HEK293 (cell line): Measurements from ENCODE around the gene SPANXC.
"Not testable (repeated sequence)": the region's sequence is repeated elsewhere in the genome, so short reads cannot be mapped to it uniquely, and the experiment has no call there.

Experiments used
- CTCF ChIA-PET: fragments of 350-600 bp; formaldehyde crosslinking; extraction: SDS; loops from one replicate; lab custom pipeline; 2021; ENCODE audit warnings: antibody characterized with exemption; lab: Yijun Ruan, JAX
- POLR2A ChIA-PET: fragments of 300-600 bp; formaldehyde crosslinking; extraction: SDS; loops from one replicate; lab custom pipeline; 2020; ENCODE audit warnings: antibody characterized with exemption, inconsistent platforms; lab: Yijun Ruan, JAX
- H3K27ac ChIP-seq: fragments of 200-500 bp; sonication (Bioruptor generic); 2 replicates; pipeline ENCODE4 v1.5.1; 2014; ENCODE audit warnings: low read depth, low read length, control low read depth, inconsistent platforms; ENCODE audit errors: extremely low read depth
- H3K36me3 ChIP-seq, 2 experiments: fragments of 200-500 bp in 1 of 2; sonication (Bioruptor generic) in 1 of 2; 1 replicate in 1 of 2; 2 replicates in 1 of 2; pipeline ENCODE4 v1.5.1; 2014 to 2017; ENCODE audit warnings: inconsistent platforms in 2 of 2, low read length in 2 of 2; ENCODE audit not compliant: control insufficient read depth in 2 of 2, insufficient read depth in 1 of 2
- H3K4me1 ChIP-seq: fragments of 200-500 bp; sonication (Bioruptor generic); 2 replicates; pipeline ENCODE4 v1.5.1; 2014; ENCODE audit warnings: mild to moderate bottlenecking, low read length, inconsistent platforms; ENCODE audit not compliant: control insufficient read depth, insufficient read depth
- H3K4me3 ChIP-seq: 2 replicates; pipeline ENCODE4 v1.5.1; 2011; ENCODE audit warnings: low read depth, mild to moderate bottlenecking, control low read depth, low read length, moderate library complexity
- H3K9me3 ChIP-seq: fragments of 200-500 bp; sonication (Bioruptor generic); 2 replicates; pipeline ENCODE4 v1.5.1; 2014; ENCODE audit warnings: low read depth, low read length, inconsistent platforms; ENCODE audit not compliant: control insufficient read depth, insufficient read depth
- HOXD13 ChIP-seq: sonication (generic); formaldehyde crosslinking; IDR thresholded peaks from 2 replicates; pipeline ENCODE4 v1.8.0; 2022; ENCODE audit warnings: missing genetic modification reagents, borderline replicate concordance
- YY1 ChIP-seq: fragments of 450-650 bp; formaldehyde crosslinking; IDR thresholded peaks from 2 replicates; pipeline ENCODE4 v1.5.1; 2018; ENCODE audit warnings: missing biosample characterization, missing genetic modification characterization
- ZNF155 ChIP-seq: fragments of 450-650 bp; formaldehyde crosslinking; IDR thresholded peaks from 2 replicates; pipeline ENCODE4 v1.5.1; 2016; ENCODE audit warnings: missing biosample characterization, missing genetic modification characterization
- ZNF266 ChIP-seq: fragments of 450-650 bp; formaldehyde crosslinking; IDR thresholded peaks from 2 replicates; pipeline ENCODE4 v1.5.1; 2016; ENCODE audit warnings: missing biosample characterization, missing genetic modification characterization, low read depth
- ZNF354C ChIP-seq: fragments of 450-650 bp; formaldehyde crosslinking; IDR thresholded peaks from 2 replicates; pipeline ENCODE4 v1.5.1; 2016; ENCODE audit warnings: missing biosample characterization, missing genetic modification characterization, low read depth, borderline replicate concordance
- ZNF423 ChIP-seq: fragments of 450-650 bp; formaldehyde crosslinking; IDR thresholded peaks from 2 replicates; pipeline ENCODE4 v1.5.1; 2016; ENCODE audit warnings: missing biosample characterization, missing genetic modification characterization
- ZNF571 ChIP-seq: fragments of 450-650 bp; formaldehyde crosslinking; IDR thresholded peaks from 2 replicates; pipeline ENCODE4 v1.5.0; 2017; ENCODE audit warnings: missing biosample characterization, missing genetic modification characterization
- ZNF654 ChIP-seq: fragments of 450-650 bp; formaldehyde crosslinking; IDR thresholded peaks from 2 replicates; pipeline ENCODE4 v1.5.1; 2016; ENCODE audit warnings: low read depth, missing biosample characterization, missing genetic modification characterization
- ZNF677 ChIP-seq: fragments of 450-650 bp; IDR thresholded peaks from 2 replicates; pipeline ENCODE4 v1.5.0; 2018; ENCODE audit warnings: missing biosample characterization, mild to moderate bottlenecking, missing genetic modification characterization, moderate library complexity
- ZNF747 ChIP-seq: fragments of 450-650 bp; formaldehyde crosslinking; IDR thresholded peaks from 2 replicates; pipeline ENCODE4 v1.5.1; 2016; ENCODE audit warnings: missing biosample characterization, missing genetic modification characterization
- ZNF792 ChIP-seq: fragments of 450-650 bp; formaldehyde crosslinking; IDR thresholded peaks from 2 replicates; pipeline ENCODE4 v1.5.1; 2016; ENCODE audit warnings: missing biosample characterization, missing genetic modification characterization
- TF ChIP-seq, protein P1 (sequence below): fragments of 450-650 bp; formaldehyde crosslinking; conservative IDR thresholded peaks from 2 replicates; pipeline ENCODE4 v1.5.1; 2016; ENCODE audit warnings: low read depth, missing biosample characterization, missing genetic modification characterization
- TF ChIP-seq, protein P2 (sequence below): fragments of 450-650 bp; formaldehyde crosslinking; IDR thresholded peaks from 2 replicates; pipeline ENCODE4 v1.5.1; 2016; ENCODE audit warnings: missing biosample characterization, missing genetic modification characterization
- TF ChIP-seq, protein P3 (sequence below): fragments of 450-650 bp; formaldehyde crosslinking; optimal IDR thresholded peaks from 2 replicates; pipeline ENCODE3; 2016; ENCODE audit warnings: missing biosample characterization, mild to moderate bottlenecking, missing genetic modification characterization
- TF ChIP-seq, protein P4 (sequence below): fragments of 450-650 bp; formaldehyde crosslinking; IDR thresholded peaks from 2 replicates; pipeline ENCODE4 v1.5.1; 2016; ENCODE audit warnings: missing biosample characterization, missing genetic modification characterization, low read depth

The SPANXC gene, protein sequence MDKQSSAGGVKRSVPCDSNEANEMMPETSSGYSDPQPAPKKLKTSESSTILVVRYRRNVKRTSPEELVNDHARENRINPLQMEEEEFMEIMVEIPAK

DNA sequence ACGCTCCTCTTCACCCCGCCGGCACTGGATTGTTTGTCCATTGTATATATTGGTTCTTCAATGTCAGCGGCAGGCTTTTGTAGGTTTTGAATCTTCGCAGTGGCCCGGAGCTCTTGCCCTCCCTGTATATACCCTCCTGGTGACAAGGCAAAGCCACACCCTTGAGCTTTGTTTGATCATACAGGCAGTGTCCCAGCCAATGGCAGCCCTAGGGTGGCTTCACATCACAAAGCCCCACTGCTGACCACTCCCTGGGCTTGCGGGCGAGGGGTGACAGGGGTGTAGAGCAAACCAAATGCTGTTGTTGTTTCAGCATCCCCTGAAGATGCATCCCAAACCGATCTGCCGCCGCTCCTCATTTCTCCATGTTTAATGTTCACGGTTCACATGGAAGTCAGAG, at the start of gene SPANXC:
Gene SPANXC (minus strand): TSS at position 101 of the 400 bp plus-strand sequence. CDS start 60 bp downstream, at position 41.
- H3K9me3 ChIP-seq, CTCF ChIA-PET, H3K4me1 ChIP-seq, H3K36me3 ChIP-seq, H3K4me3 ChIP-seq, POLR2A ChIA-PET, H3K27ac ChIP-seq: not testable (repeated sequence)

DNA sequence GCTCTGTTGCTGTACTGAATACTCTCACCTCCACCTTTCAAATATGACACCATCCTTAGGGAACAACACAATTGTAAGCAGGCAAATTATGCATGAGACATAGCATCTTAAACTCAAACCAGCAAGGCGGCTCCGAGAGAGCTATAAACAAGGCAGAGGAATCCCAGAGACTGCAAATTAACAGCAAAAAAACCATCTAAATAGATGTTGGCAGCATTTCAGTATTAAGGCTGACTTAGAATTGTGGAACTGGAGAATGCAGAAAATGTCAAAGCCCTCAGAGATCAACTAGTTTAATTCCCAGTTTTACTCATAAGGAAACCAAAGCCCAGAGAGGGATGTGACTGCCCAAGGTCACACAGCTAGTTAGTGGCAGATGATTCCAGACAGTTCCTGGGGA, 37.2 kb upstream of the SPANXC start:
- H3K4me3 ChIP-seq, result no peak overlapping the region
- CTCF ChIA-PET, result interaction anchor here (0.9 to 3.5 kb wide), 6 partner anchors 12 to 541 kb away, joined by 4 to 31 read pairs (median 6); no protein-coding TSS in a partner anchor
- no peak overlapping the region for H3K27ac ChIP-seq
- no peaks in the 10 kb centered on the region for H3K36me3 ChIP-seq
- no peaks in the 10 kb centered on the region for H3K9me3 ChIP-seq
- POLR2A ChIA-PET, result no interaction called here
- no peak for TF ChIP-seq ZNF677 (tag by site-specific recombination)
- TF ChIP-seq, protein P1, sequence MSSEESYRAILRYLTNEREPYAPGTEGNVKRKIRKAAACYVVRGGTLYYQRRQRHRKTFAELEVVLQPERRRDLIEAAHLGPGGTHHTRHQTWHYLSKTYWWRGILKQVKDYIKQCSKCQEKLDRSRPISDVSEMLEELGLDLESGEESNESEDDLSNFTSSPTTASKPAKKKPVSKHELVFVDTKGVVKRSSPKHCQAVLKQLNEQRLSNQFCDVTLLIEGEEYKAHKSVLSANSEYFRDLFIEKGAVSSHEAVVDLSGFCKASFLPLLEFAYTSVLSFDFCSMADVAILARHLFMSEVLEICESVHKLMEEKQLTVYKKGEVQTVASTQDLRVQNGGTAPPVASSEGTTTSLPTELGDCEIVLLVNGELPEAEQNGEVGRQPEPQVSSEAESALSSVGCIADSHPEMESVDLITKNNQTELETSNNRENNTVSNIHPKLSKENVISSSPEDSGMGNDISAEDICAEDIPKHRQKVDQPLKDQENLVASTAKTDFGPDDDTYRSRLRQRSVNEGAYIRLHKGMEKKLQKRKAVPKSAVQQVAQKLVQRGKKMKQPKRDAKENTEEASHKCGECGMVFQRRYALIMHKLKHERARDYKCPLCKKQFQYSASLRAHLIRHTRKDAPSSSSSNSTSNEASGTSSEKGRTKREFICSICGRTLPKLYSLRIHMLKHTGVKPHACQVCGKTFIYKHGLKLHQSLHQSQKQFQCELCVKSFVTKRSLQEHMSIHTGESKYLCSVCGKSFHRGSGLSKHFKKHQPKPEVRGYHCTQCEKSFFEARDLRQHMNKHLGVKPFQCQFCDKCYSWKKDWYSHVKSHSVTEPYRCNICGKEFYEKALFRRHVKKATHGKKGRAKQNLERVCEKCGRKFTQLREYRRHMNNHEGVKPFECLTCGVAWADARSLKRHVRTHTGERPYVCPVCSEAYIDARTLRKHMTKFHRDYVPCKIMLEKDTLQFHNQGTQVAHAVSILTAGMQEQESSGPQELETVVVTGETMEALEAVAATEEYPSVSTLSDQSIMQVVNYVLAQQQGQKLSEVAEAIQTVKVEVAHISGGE, result no peak
- TF ChIP-seq ZNF423, result no peak
- TF ChIP-seq ZNF155, result no peak
- H3K4me1 ChIP-seq, result no peaks in the 10 kb centered on the region

DNA sequence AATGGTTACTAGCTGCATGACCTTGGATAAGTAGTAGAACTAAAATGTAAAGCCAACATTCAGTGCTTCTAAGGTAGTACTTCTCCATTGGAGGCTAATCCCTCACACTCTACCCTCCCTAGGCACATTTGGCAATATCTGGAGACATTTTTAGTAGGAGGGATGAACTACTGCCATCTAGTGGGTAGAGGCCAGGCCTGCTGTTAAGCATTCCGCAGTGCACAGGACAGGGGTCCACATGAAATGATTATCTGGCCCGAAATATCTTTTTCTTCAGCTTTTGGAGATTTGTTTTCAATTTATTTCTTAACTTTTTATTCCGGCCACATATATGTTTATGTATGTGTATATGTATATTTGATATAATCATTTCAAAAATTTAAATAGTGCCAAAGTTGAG, 36.0 kb upstream of the SPANXC start:
- Histone ChIP-seq H3K9me3 (no peaks in the 10 kb centered on the region), H3K27ac (no peak overlapping the region), H3K4me3 (no peak overlapping the region), H3K36me3 (no peaks in the 10 kb centered on the region), H3K4me1 (no peaks in the 10 kb centered on the region)
- POLR2A ChIA-PET, result no interaction called here
- CTCF ChIA-PET, result interaction anchor here (0.6 to 3.5 kb wide), 19 partner anchors 9 to 523 kb away, joined by 3 to 31 read pairs (median 4); no protein-coding TSS in a partner anchor
- TF ChIP-seq ZNF571 (tag by site-specific recombination) (no peak), ZNF354C (no peak), ZNF654 (tag by site-specific recombination) (peak; percentile 75)

DNA sequence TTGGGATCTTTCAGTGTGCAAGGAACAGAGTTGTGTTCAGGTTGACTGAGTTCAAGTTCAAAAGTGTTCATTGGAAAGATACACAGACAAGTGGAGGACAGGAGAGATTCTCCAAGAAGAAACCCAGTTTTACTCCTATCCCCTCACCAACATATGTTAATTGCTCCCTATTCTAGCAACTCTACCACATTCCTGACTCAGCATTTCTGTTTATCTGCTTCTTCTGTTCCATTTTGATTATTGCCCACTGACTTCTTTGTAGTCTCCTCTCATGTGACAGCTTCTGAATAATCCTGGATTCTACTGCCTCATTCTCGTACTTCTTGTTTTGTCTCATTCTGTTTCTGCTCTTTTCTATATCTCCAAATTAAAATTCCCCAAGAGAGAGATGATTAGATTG, 15.8 kb upstream of the SPANXC start:
- Histone ChIP-seq H3K9me3 (no peaks in the 10 kb centered on the region), H3K36me3 (no peaks in the 10 kb centered on the region), H3K27ac (no peak overlapping the region), H3K4me3 (no peak overlapping the region), H3K4me1 (no peaks in the 10 kb centered on the region)
- no peak for TF ChIP-seq HOXD13
- POLR2A ChIA-PET, result no interaction called here
- CTCF ChIA-PET, result no interaction called here

DNA sequence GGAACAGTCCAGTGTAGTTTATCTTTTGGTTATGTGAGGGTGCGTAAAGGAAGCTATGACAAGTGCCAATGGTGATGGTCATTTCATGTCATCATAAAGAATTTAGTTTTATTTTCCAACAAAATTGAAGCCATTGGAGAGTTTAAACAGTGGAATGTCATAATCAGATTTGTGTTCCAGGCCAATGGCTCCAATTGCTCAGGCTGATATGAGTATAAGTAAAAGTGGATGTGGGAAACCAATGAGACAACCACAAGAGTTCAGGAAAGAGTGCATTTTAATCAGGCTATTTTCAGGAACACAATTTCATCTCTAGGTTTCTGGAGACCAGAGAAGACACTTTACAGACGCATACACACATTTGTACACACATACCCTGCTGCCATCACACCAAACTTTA, 20.7 kb downstream of the SPANXC start:
- ChIA-PET CTCF (no interaction called here), POLR2A (interaction anchor here (1.7 kb wide), 1 partner anchor 45 kb away, joined by 5 read pairs; the partner anchor contains the start of gene LDOC1)
- Histone ChIP-seq H3K27ac (no peak overlapping the region), H3K36me3 (no peaks in the 10 kb centered on the region), H3K4me3 (no peak overlapping the region), H3K9me3 (peaks cover 2% of the 10 kb centered on the region; the same call in 1 of the 2 replicates), H3K4me1 (no peaks in the 10 kb centered on the region)
- TF ChIP-seq, protein P2, sequence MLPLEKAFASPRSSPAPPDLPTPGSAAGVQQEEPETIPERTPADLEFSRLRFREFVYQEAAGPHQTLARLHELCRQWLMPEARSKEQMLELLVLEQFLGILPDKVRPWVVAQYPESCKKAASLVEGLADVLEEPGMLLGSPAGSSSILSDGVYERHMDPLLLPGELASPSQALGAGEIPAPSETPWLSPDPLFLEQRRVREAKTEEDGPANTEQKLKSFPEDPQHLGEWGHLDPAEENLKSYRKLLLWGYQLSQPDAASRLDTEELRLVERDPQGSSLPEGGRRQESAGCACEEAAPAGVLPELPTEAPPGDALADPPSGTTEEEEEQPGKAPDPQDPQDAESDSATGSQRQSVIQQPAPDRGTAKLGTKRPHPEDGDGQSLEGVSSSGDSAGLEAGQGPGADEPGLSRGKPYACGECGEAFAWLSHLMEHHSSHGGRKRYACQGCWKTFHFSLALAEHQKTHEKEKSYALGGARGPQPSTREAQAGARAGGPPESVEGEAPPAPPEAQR, result no peak
- TF ChIP-seq, protein P3, sequence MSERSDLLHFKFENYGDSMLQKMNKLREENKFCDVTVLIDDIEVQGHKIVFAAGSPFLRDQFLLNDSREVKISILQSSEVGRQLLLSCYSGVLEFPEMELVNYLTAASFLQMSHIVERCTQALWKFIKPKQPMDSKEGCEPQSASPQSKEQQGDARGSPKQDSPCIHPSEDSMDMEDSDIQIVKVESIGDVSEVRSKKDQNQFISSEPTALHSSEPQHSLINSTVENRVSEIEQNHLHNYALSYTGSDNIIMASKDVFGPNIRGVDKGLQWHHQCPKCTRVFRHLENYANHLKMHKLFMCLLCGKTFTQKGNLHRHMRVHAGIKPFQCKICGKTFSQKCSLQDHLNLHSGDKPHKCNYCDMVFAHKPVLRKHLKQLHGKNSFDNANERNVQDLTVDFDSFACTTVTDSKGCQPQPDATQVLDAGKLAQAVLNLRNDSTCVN (tag by site-specific recombination), result no peak
- TF ChIP-seq ZNF266 (tag by site-specific recombination), result no peak
- TF ChIP-seq, protein P4, sequence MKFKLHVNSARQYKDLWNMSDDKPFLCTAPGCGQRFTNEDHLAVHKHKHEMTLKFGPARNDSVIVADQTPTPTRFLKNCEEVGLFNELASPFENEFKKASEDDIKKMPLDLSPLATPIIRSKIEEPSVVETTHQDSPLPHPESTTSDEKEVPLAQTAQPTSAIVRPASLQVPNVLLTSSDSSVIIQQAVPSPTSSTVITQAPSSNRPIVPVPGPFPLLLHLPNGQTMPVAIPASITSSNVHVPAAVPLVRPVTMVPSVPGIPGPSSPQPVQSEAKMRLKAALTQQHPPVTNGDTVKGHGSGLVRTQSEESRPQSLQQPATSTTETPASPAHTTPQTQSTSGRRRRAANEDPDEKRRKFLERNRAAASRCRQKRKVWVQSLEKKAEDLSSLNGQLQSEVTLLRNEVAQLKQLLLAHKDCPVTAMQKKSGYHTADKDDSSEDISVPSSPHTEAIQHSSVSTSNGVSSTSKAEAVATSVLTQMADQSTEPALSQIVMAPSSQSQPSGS (tag by site-specific recombination), result no peak
- no peak for TF ChIP-seq ZNF747 (tag by site-specific recombination)
- no peak for TF ChIP-seq YY1 (tag by site-specific recombination)
- no peak for TF ChIP-seq ZNF792 (tag by site-specific recombination)
- no peak for TF ChIP-seq ZNF571 (tag by site-specific recombination)
